GM23248 (cell line): ENCODE data around the gene CEP78.

Experiments
- EZH2 ChIP-seq: fragments of 200-600 bp; sonication (generic); IDR thresholded peaks from 2 replicates; pipeline ENCODE4 v1.6.1; 2018; ENCODE audit warnings: antibody characterized with exemption, mild to moderate bottlenecking; ENCODE audit not compliant: insufficient read depth, poor library complexity, severe bottlenecking
- EZH2phosphoT487 ChIP-seq: fragments of 200-600 bp; sonication (generic); IDR thresholded peaks from 2 replicates; pipeline ENCODE4 v1.6.1; 2018; ENCODE audit warnings: antibody characterized with exemption, moderate library complexity, mild to moderate bottlenecking, low read depth; ENCODE audit not compliant: insufficient read depth

DNA sequence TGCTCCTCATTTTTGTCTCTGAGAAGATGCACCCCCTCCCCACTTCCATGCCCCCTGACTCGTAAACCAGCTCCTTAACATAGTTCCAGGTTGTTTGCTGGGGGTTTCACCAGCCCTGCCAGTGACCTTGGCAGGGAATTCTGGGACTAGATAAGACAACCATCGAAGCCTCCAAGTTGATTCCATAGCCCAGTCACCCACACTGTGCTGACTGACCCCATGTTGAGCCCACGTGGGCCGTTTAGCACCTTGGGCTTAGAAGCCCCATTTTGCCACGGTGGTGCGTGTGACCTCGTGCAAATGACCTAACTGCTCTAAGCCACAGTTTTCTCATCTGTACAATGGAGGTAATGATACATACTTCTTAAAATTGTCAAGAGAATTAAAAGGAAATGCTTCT, 85.6 kb downstream of the CEP78 start:
- TF ChIP-seq EZH2: no peak
- TF ChIP-seq EZH2phosphoT487: no peak
